Measurements from ENCODE around the gene AP1G1. TPM values are rescaled to one million over a fixed set of nuclear protein-coding genes. Genes with fewer than 3 reads are reported as not detected.

AP1G1 gene
- polyA plus RNA-seq, 1 donor from 2014 or later = 57.1 TPM

GRCh38 chr16:71726476-71727315, 81.9 kb downstream of the AP1G1 start:
- Histone ChIP-seq H4K20me1 (ENCODE audit: insufficient read depth) (no peaks in the 10 kb centered on the region), H3K27ac (ENCODE audit: low read length) (no peak overlapping the region), H3K4me2 (ENCODE audit: low read length) (no peak overlapping the region), H3K36me3 (ENCODE audit: insufficient read depth, low read length) (no peaks in the 10 kb centered on the region), H2AFZ (ENCODE audit: low read depth, low read length) (no peak overlapping the region), H3K79me2 (replicated peaks; ENCODE audit: insufficient read depth, low read length) (peaks cover 5% of the 10 kb centered on the region), H3K9ac (ENCODE audit: low read length) (no peak overlapping the region), H3K9me3 (ENCODE audit: low read length) (no peaks in the 10 kb centered on the region), H3K9me2 (ENCODE audit: insufficient read depth, low read length) (no peaks in the 10 kb centered on the region), H3K27me3 (ENCODE audit: insufficient read depth, low read depth, low read length) (no peaks in the 10 kb centered on the region), H3F3A (ENCODE audit: insufficient read depth, low read length, poor library complexity, severe bottlenecking) (no peaks in the 10 kb centered on the region), H3K4me3 (ENCODE audit: low read length) (no peak overlapping the region)
- TF ChIP-seq EZH2 (IDR thresholded peaks at IDR 0.05; ENCODE audit: borderline replicate concordance, insufficient read depth, low read length, poor library complexity, severe bottlenecking) (no peak), RAD21 (conservative IDR thresholded peaks at IDR 0.05) (no peak), TAF1 (IDR thresholded peaks at IDR 0.05; ENCODE audit: low read depth) (no peak), EP300 (conservative IDR thresholded peaks at IDR 0.05; ENCODE audit: poor library complexity, severe bottlenecking) (no peak), POLR2AphosphoS5 (IDR thresholded peaks at IDR 0.05) (no peak), SMC3 (conservative IDR thresholded peaks at IDR 0.05; ENCODE audit: poor library complexity) (no peak), MXI1 (conservative IDR thresholded peaks at IDR 0.05; ENCODE audit: poor library complexity, severe bottlenecking) (no peak)
- TF ChIP-seq, protein P1, sequence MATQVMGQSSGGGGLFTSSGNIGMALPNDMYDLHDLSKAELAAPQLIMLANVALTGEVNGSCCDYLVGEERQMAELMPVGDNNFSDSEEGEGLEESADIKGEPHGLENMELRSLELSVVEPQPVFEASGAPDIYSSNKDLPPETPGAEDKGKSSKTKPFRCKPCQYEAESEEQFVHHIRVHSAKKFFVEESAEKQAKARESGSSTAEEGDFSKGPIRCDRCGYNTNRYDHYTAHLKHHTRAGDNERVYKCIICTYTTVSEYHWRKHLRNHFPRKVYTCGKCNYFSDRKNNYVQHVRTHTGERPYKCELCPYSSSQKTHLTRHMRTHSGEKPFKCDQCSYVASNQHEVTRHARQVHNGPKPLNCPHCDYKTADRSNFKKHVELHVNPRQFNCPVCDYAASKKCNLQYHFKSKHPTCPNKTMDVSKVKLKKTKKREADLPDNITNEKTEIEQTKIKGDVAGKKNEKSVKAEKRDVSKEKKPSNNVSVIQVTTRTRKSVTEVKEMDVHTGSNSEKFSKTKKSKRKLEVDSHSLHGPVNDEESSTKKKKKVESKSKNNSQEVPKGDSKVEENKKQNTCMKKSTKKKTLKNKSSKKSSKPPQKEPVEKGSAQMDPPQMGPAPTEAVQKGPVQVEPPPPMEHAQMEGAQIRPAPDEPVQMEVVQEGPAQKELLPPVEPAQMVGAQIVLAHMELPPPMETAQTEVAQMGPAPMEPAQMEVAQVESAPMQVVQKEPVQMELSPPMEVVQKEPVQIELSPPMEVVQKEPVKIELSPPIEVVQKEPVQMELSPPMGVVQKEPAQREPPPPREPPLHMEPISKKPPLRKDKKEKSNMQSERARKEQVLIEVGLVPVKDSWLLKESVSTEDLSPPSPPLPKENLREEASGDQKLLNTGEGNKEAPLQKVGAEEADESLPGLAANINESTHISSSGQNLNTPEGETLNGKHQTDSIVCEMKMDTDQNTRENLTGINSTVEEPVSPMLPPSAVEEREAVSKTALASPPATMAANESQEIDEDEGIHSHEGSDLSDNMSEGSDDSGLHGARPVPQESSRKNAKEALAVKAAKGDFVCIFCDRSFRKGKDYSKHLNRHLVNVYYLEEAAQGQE (IDR thresholded peaks at IDR 0.05; ENCODE audit: borderline replicate concordance) = no peak
- TF ChIP-seq, protein P2, sequence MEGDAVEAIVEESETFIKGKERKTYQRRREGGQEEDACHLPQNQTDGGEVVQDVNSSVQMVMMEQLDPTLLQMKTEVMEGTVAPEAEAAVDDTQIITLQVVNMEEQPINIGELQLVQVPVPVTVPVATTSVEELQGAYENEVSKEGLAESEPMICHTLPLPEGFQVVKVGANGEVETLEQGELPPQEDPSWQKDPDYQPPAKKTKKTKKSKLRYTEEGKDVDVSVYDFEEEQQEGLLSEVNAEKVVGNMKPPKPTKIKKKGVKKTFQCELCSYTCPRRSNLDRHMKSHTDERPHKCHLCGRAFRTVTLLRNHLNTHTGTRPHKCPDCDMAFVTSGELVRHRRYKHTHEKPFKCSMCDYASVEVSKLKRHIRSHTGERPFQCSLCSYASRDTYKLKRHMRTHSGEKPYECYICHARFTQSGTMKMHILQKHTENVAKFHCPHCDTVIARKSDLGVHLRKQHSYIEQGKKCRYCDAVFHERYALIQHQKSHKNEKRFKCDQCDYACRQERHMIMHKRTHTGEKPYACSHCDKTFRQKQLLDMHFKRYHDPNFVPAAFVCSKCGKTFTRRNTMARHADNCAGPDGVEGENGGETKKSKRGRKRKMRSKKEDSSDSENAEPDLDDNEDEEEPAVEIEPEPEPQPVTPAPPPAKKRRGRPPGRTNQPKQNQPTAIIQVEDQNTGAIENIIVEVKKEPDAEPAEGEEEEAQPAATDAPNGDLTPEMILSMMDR (IDR thresholded peaks at IDR 0.05; ENCODE audit: poor library complexity, severe bottlenecking) = no peak

GRCh38 chr16:71724320-71724751, 84.3 kb downstream of the AP1G1 start, which contains the start of gene PHLPP2:
PHLPP2 (minus strand) TSS chr16:71724701; CDS start chr16:71714795, 9,906 bp downstream.
- Histone ChIP-seq H3K4me3 (ENCODE audit: low read length) (peak within 1 kb of the TSS; percentile 97), H3K27me3 (ENCODE audit: insufficient read depth, low read depth, low read length) (no peaks in the 10 kb centered on the region), H2AFZ (ENCODE audit: low read depth, low read length) (no peak within 1 kb of the TSS), H3F3A (ENCODE audit: insufficient read depth, low read length, poor library complexity, severe bottlenecking) (no peaks in the 10 kb centered on the region), H3K9me3 (ENCODE audit: low read length) (no peaks in the 10 kb centered on the region), H3K79me2 (replicated peaks; ENCODE audit: insufficient read depth, low read length) (peaks cover 16% of the 10 kb centered on the region), H3K27ac (ENCODE audit: low read length) (peak within 1 kb of the TSS; percentile 45), H3K9ac (ENCODE audit: low read length) (peak within 1 kb of the TSS; percentile 79), H4K20me1 (ENCODE audit: insufficient read depth) (no peaks in the 10 kb centered on the region), H3K4me2 (ENCODE audit: low read length) (peak within 1 kb of the TSS; percentile 65), H3K9me2 (ENCODE audit: insufficient read depth, low read length) (no peaks in the 10 kb centered on the region), H3K36me3 (ENCODE audit: insufficient read depth, low read length) (no peaks in the 10 kb centered on the region)
- no peak for TF ChIP-seq TAF1 (IDR thresholded peaks at IDR 0.05; ENCODE audit: low read depth)
- no peak for TF ChIP-seq EZH2 (IDR thresholded peaks at IDR 0.05; ENCODE audit: borderline replicate concordance, insufficient read depth, low read length, poor library complexity, severe bottlenecking)
- TF ChIP-seq MXI1 (conservative IDR thresholded peaks at IDR 0.05; ENCODE audit: poor library complexity, severe bottlenecking) = no peak
- no peak for TF ChIP-seq POLR2AphosphoS5 (IDR thresholded peaks at IDR 0.05)
- TF ChIP-seq SMC3 (conservative IDR thresholded peaks at IDR 0.05; ENCODE audit: poor library complexity) = no peak
- TF ChIP-seq, protein P1 (IDR thresholded peaks at IDR 0.05; ENCODE audit: borderline replicate concordance) = no peak
- TF ChIP-seq, protein P2 (IDR thresholded peaks at IDR 0.05; ENCODE audit: poor library complexity, severe bottlenecking) = no peak
- TF ChIP-seq EP300 (conservative IDR thresholded peaks at IDR 0.05; ENCODE audit: poor library complexity, severe bottlenecking) = no peak
- TF ChIP-seq RAD21 (conservative IDR thresholded peaks at IDR 0.05) = no peak

Data from neural cell (in vitro differentiated cells).